Measurements from ENCODE around the gene RHBDF2. TPM values are rescaled to one million over a fixed set of nuclear protein-coding genes. Genes with fewer than 3 reads are reported as not detected.

The RHBDF2 gene
- total RNA-seq, 1 experiment from 2014 or later = 19.7 TPM

DNA sequence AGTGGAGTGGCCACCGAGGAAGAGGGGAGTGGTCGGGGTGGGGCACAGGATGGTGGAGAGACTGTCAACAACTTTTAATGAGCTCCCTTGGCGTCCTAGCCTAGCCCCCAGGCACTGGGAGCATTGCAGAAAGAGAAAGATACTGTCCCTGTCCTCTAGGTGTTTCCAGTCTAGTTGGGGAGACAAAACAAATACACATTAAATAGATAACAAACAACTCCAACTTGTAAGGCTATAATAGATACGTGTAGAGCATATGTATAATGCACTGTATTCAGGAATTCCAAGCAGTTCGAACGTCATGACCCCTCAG, 47.8 kb downstream of the RHBDF2 start:
- H3K27ac Mint-ChIP-seq = peak overlapping the region in 1 of 3 experiments; percentile 55; a peak in 1 of 7 replicates
- H4K91ac ChIP-seq (ENCODE audit: insufficient read length, low read depth, low read length) = no peak overlapping the region

More for the DNA sequence above, 47.8 kb downstream of the RHBDF2 start:
- Mint-ChIP-seq H3K36me3 (ENCODE audit: insufficient read depth in 1 of 3, low read depth in 3 of 3) (no peaks in the 10 kb centered on the region), H3K4me3 (peak overlapping the region; percentile 73 to 88), H3K4me1 (peaks cover 35 to 37% of the 10 kb centered on the region in 2 experiments), H3K27me3 (ENCODE audit: low read depth) (no peaks in the 10 kb centered on the region), H3K9me3 (no peaks in the 10 kb centered on the region)
- H3T11ph ChIP-seq (ENCODE audit: low read length) = no peak overlapping the region
- peaks cover 33% of the 10 kb centered on the region; the same call in 1 of the 2 replicates for H3K79me2 ChIP-seq (ENCODE audit: insufficient read depth, low read length)
- no peak overlapping the region for H2BK20ac ChIP-seq (ENCODE audit: low read depth, low read length, poor library complexity, severe bottlenecking)
- H3K4me1 ChIP-seq (ENCODE audit: insufficient read depth, low read length) = peaks cover 9% of the 10 kb centered on the region; the same call in 1 of the 2 replicates
- H2AK5ac ChIP-seq (ENCODE audit: insufficient read length, low read length) = no peak overlapping the region
- H2BK120ac ChIP-seq (ENCODE audit: low read depth, low read length, poor library complexity, severe bottlenecking) = no peak overlapping the region
- H3K56ac ChIP-seq (ENCODE audit: insufficient read length, low read depth, low read length) = no peak overlapping the region
- peaks cover 7% of the 10 kb centered on the region for H3K23me2 ChIP-seq (ENCODE audit: insufficient read length, low read depth, low read length, poor library complexity, severe bottlenecking)
- H2BK15ac ChIP-seq (ENCODE audit: low read depth, low read length) = no peak overlapping the region
- no peak overlapping the region for H2BK12ac ChIP-seq (ENCODE audit: insufficient read length, low read depth, low read length)
- no peak overlapping the region for H2AFZ ChIP-seq (ENCODE audit: low read length)
- TF ChIP-seq, protein P1, sequence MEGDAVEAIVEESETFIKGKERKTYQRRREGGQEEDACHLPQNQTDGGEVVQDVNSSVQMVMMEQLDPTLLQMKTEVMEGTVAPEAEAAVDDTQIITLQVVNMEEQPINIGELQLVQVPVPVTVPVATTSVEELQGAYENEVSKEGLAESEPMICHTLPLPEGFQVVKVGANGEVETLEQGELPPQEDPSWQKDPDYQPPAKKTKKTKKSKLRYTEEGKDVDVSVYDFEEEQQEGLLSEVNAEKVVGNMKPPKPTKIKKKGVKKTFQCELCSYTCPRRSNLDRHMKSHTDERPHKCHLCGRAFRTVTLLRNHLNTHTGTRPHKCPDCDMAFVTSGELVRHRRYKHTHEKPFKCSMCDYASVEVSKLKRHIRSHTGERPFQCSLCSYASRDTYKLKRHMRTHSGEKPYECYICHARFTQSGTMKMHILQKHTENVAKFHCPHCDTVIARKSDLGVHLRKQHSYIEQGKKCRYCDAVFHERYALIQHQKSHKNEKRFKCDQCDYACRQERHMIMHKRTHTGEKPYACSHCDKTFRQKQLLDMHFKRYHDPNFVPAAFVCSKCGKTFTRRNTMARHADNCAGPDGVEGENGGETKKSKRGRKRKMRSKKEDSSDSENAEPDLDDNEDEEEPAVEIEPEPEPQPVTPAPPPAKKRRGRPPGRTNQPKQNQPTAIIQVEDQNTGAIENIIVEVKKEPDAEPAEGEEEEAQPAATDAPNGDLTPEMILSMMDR (conservative IDR thresholded peaks at IDR 0.05) = 0 out of 3 replicates have a peak, but pooled peaks have one; percentile 6
- no peak overlapping the region for H3K4ac ChIP-seq (ENCODE audit: low read depth, low read length)
- H4K5ac ChIP-seq (ENCODE audit: insufficient read length, low read depth, low read length) = no peak overlapping the region
- no peak overlapping the region for H3K27ac ChIP-seq (ENCODE audit: insufficient read length, low read depth, low read length)
- H2BK5ac ChIP-seq (ENCODE audit: insufficient read length, low read length) = no peak overlapping the region
- H3K14ac ChIP-seq (ENCODE audit: insufficient read depth, low read length) = no peak overlapping the region
- no peak overlapping the region for H3K18ac ChIP-seq (ENCODE audit: insufficient read length, low read depth, low read length)
- DNase-seq = no peak
- no peaks in the 10 kb centered on the region for H4K20me1 ChIP-seq (ENCODE audit: control insufficient read depth, insufficient read depth, insufficient read length)
- H3K79me1 ChIP-seq (ENCODE audit: insufficient read depth, low read depth, low read length, poor library complexity, severe bottlenecking) = no peaks in the 10 kb centered on the region
- no peaks in the 10 kb centered on the region for H3K9me3 ChIP-seq (ENCODE audit: control insufficient read depth, low read depth, low read length)
- H3K4me2 ChIP-seq (ENCODE audit: insufficient read depth, insufficient read length, low read length) = no peak overlapping the region
- no peaks in the 10 kb centered on the region for H3K27me3 ChIP-seq (ENCODE audit: insufficient read depth, low read length)
- H3K9ac ChIP-seq (ENCODE audit: extremely low read depth, insufficient read length, low read length) = no peak overlapping the region
- no CpG with 5 or more reads among the region's 6 CpGs for WGBS (ENCODE audit: extremely low coverage, insufficient read length, low lambda C conversion rate)
- H3K23ac ChIP-seq (ENCODE audit: insufficient read length, low read depth, low read length) = no peak overlapping the region
- H4K8ac ChIP-seq (replicated peaks; ENCODE audit: insufficient read length, low read depth, low read length) = no peak overlapping the region

Measured in H9 (cell line).